ENCODE results near the gene HNRNPF. TPM values are rescaled to one million over a fixed set of nuclear protein-coding genes. Genes with fewer than 3 reads are reported as not detected.

The HNRNPF gene
- total and polyA plus RNA-seq, 2 of the 4 experiments (the other 2 are of a cell fraction), result 169 to 207 TPM

- Histone ChIP-seq H2BK5ac (ENCODE audit: low read depth, low read length, poor library complexity, severe bottlenecking) (no peak overlapping the region), H2BK15ac (ENCODE audit: low read depth, low read length) (no peak overlapping the region), H3K4me1 (ENCODE audit: control insufficient read depth, insufficient read depth, low read length) (peaks cover 2% of the 10 kb centered on the region; the same call in 1 of the 2 replicates), H3K4ac (ENCODE audit: low read depth, low read length) (no peak overlapping the region), H3K27me3 (ENCODE audit: control insufficient read depth, insufficient read depth, low read length) (no peaks in the 10 kb centered on the region), H3K56ac (ENCODE audit: extremely low read depth, insufficient read depth, low read length) (no peak overlapping the region), H4K91ac (ENCODE audit: insufficient read depth, low read depth, low read length) (no peak overlapping the region), H2BK20ac (ENCODE audit: low read depth, low read length) (no peak overlapping the region), H2BK120ac (ENCODE audit: low read depth, low read length) (no peak overlapping the region), H3K9ac (ENCODE audit: low read depth, low read length) (no peak overlapping the region), H2AK9ac (replicated peaks; ENCODE audit: low read depth, low read length, poor library complexity) (no peak overlapping the region), H3K9me3 (ENCODE audit: control insufficient read depth, insufficient read depth, low read length) (no peaks in the 10 kb centered on the region), H4K5ac (ENCODE audit: low read depth, low read length) (no peak overlapping the region), H4K20me1 (ENCODE audit: insufficient read depth, low read length) (peaks cover 82% of the 10 kb centered on the region), H3K36me3 (ENCODE audit: control insufficient read depth, insufficient read depth, low read length) (peaks cover 60% of the 10 kb centered on the region), H3K14ac (replicated peaks; ENCODE audit: low read depth, low read length) (no peak overlapping the region), H3K18ac (ENCODE audit: low read depth, low read length) (no peak overlapping the region), H2AK5ac (ENCODE audit: low read depth, low read length) (no peak overlapping the region), H3K4me2 (ENCODE audit: low read depth, low read length) (no peak overlapping the region), H3K9me1 (ENCODE audit: insufficient read depth, low read length) (peaks cover 3% of the 10 kb centered on the region; the same call in 1 of the 2 replicates), H4K8ac (ENCODE audit: low read depth in 2 of 2, low read length in 2 of 2) (no peak overlapping the region), H3K4me3 (ENCODE audit: insufficient read depth, low read depth, low read length) (no peak overlapping the region), H3K79me1 (ENCODE audit: low read depth in 1 of 2, low read length in 2 of 2) (peaks cover 38 to 79% of the 10 kb centered on the region in 2 experiments), H2AFZ (replicated peaks; ENCODE audit: low read length, poor library complexity) (no peak overlapping the region), H3K27ac (ENCODE audit: insufficient read depth, low read length) (no peak overlapping the region), H3K23ac (ENCODE audit: low read depth, low read length) (no peak overlapping the region)
- BruUV-seq (replicated peaks), result no TSS peak
- ATAC-seq (ENCODE audit: low read depth), result no peak
- CTCF ChIA-PET, result interaction anchor here (1.0 kb wide), 1 partner anchor 41 kb away, joined by 3 read pairs; no protein-coding TSS in a partner anchor
- DNase-seq, result no peak
- in situ Hi-C loops (cut with MboI; ENCODE audit: low sequenced_read_pairs), result no loop called here
- 88% methylated on average over 3 of the region's 6 CpGs; no CpG with 5 or more reads in 1 of the 2 experiments for WGBS, 2 experiments (ENCODE audit: extremely low coverage in 2 of 2, insufficient read length in 1 of 2)
- dilution Hi-C loops (cut with HindIII; ENCODE audit: low sequenced_read_pairs, unreplicated experiment), result no loop called here
- TF ChIP-seq CTCF (conservative IDR thresholded peaks at IDR 0.05; ENCODE audit: low read depth, low read length), result no peak
- TF ChIP-seq POLR2A (IDR thresholded peaks at IDR 0.05; ENCODE audit: low read depth, low read length), result no peak
- no peak for TF ChIP-seq CEBPB (IDR thresholded peaks at IDR 0.05; ENCODE audit: low read depth, low read length)
- no peak for TF ChIP-seq RCOR1 (IDR thresholded peaks at IDR 0.05; ENCODE audit: insufficient replicate concordance, low read length)
- TF ChIP-seq CHD1 (IDR thresholded peaks at IDR 0.05; ENCODE audit: low read depth, low read length), result no peak
- no peak for TF ChIP-seq MAFK (IDR thresholded peaks at IDR 0.05; ENCODE audit: low read depth, low read length)
- TF ChIP-seq USF2 (IDR thresholded peaks at IDR 0.05; ENCODE audit: low read depth, low read length), result no peak
- TF ChIP-seq RAD21 (IDR thresholded peaks at IDR 0.05; ENCODE audit: low read length), result no peak
- TF ChIP-seq SMC3 (IDR thresholded peaks at IDR 0.05; ENCODE audit: low read depth, low read length), result no peak
- no peak for TF ChIP-seq FOS (IDR thresholded peaks at IDR 0.05; ENCODE audit: low read depth, low read length)
- no peak for TF ChIP-seq RFX5 (IDR thresholded peaks at IDR 0.05; ENCODE audit: low read depth, low read length)
- no peak for TF ChIP-seq BHLHE40 (IDR thresholded peaks at IDR 0.05; ENCODE audit: low read depth, low read length)
- no peak for TF ChIP-seq NFE2L2 (IDR thresholded peaks at IDR 0.05; ENCODE audit: low read depth, low read length)
- TF ChIP-seq MXI1 (IDR thresholded peaks at IDR 0.05; ENCODE audit: borderline replicate concordance, low read depth, low read length), result no peak
- POLR2A ChIA-PET (ENCODE audit: unreplicated experiment), result no interaction called here
- intact Hi-C loops (cut with micrococcal nuclease), result no loop called here
Observed at GRCh38 chr10:43391496-43391895, 17.5 kb downstream of the HNRNPF start.
